Measurements from ENCODE around the gene BLOC1S4.
"Not testable (repeated sequence)": the region's sequence is repeated elsewhere in the genome, so short reads cannot be mapped to it uniquely, and the experiment has no call there.

The BLOC1S4 gene

GRCh38 chr4:6746721-6747293 lies 30.8 kb downstream of the BLOC1S4 start:
- no peak for DNase-seq

DNA sequence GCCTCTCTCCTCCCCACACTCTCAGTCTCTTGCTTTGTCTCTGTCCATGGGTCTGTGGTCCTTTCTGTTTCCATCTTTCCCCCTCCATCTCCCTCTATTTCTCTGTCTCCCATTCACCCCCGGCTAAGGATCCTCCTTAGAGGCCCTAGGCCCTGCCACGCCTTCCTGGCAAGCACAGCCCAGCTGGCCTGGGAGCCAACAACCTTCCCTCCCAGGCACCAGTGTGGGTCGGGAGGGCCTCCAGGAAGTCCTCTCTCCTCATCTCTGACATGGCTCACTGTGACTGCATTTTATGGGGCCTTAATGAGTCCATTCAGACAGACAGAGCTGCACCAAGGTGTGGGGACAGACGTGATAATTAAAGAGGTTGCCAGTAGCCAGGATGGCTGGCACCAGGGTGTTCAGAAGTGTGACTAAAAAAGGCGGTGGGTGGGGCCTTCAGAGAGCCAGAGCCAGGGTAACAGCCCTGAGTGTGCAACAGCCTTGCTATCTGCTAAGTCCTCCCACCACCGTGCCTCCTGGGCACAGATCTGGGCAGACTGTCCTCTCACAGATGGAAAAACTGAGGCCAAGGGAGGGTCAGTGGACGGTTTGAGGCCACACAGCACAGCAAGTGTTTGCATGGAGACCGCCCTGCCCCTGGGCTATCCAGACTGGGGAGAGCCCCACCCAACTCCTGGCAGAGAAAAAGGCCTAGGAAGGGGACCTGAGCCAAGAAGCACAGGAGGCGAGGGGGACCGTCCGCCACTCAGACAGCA lies 31.5 kb downstream of the BLOC1S4 start:
- DNase-seq = no peak

GRCh38 chr4:6748286-6748685 lies 32.3 kb downstream of the BLOC1S4 start:
- no peak for DNase-seq

DNA sequence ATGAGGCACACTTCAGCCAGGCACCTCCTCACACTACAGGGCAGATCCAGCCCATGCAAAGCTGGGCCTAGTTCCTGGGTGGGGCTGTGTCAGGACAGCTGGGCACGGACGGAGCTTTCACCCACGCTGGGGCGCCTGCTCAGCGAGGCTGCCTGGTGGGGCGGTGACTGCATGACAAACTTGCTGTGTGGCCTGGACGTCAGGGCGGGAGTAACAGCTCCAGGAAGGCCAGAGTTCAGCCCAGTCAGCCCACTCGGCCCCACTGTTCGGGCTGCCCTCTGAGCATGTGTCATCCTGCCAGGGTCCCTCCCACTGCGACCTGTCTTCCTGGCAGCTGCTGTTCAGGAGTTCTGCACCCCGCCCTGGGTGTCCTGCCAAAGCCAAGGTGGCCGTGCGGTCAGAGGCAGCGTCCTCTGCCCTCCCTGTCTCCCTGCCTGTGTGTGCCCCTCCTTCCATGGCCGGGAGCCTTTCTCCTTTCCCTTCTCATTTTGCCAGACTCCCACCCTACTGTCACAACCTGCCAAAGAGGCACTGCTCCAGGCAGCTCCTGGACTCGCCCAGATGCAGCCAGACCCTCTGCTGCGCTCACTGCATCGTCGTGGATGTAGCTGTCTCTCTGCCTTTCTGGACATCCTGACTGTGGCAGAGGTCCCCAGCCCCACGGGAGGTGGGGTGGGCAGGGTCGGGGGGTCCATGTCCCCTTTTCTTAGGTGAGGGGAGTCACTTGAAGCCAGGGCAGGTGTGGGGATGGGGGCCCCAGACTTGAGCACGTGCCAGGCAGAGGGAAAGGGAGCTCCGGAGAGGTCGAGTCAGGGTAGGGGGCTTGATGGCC lies 33.6 kb downstream of the BLOC1S4 start:
- DNase-seq = no peak

DNA sequence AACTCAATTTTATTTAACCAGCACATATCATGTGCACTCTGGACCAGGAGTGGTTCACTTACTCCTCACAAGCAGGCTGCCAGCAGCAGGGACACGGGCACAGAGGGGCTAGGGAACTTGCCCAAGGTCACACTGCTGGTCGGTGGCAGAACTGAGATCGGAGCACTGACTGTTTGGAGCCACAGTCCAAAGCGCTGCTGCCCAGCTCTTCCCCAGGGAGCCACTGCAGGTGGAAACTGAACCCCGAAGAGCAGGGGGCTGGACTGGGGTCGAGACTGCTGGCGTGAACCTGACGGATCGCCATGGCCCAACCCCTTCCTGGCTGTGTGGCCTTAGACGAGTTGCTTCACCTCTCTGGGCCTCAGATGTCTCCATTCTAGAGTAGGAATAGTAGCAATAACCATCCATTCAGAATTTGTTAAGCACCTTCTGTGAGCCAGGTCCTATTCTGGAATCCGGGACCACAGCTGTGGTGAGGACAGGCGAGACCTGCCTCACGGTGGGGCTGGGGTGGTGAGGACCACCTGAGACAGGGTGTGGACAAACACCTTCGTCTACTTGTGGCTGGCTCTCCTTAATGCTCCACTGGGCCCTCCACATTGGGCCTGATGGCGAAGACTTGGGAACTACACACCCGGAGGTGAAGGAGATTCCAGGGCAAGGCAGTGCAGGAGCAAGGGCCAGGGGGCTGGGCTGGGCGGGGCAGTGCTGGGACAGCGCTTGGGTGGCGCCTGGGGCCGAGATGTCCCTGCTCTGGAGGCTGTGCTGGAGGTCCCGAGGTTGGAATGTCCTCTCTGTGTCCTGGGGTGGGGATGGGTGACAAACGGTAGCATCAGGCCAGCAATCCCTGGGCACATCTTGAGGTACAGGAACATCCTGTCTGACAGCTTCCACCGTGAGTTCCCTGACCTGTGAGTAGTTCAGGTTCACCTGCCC lies 34.6 kb downstream of the BLOC1S4 start:
- DNase-seq = no peak

GRCh38 chr4:6751611-6752485 lies 35.9 kb downstream of the BLOC1S4 start:
- DNase-seq = no peak

DNA sequence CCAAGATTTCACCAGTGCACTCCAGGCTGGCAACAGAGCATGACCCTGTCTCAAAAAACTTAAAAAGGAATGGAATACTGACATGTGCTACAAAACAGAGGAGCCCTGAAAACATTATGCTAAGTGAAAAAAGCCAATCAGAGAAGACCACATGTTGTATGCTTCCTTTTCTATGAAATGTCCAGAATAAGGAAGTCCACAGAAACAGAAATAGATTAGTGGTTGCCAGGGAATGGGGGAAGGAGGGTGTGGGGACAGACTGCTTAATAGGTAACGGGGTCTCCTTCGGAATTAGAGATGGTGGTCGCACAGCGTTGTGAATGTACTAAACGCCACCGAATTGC lies 36.5 kb downstream of the BLOC1S4 start:
- DNase-seq = no peak

DNA sequence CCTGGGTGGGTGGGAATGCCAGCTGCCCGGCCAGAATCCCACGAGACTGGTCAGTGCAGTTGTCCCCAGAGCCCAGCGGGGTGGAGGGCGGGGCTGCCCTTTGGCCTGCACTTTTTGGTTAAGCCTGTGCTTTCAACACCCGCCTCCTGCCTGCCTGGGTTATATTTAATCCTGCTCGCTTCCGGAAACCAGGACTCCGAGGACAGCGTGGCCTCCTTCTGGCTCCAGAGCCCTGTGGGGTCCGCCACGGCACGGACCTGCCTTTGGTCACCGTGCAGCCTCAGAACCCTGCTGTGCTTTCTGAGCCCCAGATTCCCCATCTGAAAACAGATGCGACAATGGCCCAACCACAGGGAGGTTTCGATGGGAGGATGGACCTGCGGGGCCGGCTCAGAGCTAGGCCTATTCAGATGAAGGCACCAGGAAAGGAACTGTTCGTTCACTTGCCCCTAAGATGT lies 37.2 kb downstream of the BLOC1S4 start:
- no peak for DNase-seq

DNA sequence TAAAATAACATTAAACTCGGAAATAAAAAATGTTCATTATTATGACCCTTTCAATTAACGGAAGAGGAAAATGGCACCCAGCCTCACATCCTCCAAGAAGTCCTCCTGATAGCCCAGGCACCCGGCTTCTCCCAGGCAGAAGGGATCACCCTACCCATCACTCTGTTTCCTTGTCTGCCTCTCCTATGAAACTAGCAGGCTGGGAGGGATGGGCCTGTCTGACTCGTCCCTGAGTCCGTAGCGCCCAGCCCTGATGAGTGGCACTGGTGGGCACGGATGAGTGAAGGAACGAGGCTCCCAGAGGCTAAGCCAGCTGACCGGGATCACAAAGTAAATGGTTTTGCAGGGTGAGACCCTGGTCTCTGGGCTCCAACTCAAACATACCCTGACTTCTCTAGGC lies 37.9 kb downstream of the BLOC1S4 start:
- no peak for DNase-seq

- no peak for DNase-seq
Measured at GRCh38 chr4:6754481-6755087, 38.6 kb downstream of the BLOC1S4 start.

- DNase-seq = no peak
Measured at GRCh38 chr4:6755088-6755753, 39.2 kb downstream of the BLOC1S4 start.

GRCh38 chr4:6756345-6756744 lies 40.4 kb downstream of the BLOC1S4 start:
- DNase-seq = not testable (repeated sequence)

DNA sequence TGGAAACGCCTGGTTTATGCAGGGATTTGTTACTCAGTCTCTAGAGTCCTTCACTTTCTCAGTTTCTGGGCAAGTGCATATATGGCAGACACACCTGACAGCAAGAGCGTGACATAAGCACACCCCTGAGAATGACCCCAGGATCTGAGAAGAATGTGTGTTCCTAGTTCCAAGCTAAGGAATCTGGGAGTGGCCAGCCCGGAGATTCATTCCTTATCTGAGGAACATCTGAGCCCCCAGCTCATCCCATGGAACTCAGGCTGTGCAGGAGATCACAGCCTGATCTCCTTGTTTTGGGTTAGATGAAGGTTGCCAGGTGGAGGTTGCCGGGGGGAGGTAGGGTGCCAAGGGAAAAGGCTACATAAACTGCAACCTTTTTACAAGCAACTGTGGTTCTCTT lies 42.8 kb downstream of the BLOC1S4 start:
- no peak for DNase-seq

DNA sequence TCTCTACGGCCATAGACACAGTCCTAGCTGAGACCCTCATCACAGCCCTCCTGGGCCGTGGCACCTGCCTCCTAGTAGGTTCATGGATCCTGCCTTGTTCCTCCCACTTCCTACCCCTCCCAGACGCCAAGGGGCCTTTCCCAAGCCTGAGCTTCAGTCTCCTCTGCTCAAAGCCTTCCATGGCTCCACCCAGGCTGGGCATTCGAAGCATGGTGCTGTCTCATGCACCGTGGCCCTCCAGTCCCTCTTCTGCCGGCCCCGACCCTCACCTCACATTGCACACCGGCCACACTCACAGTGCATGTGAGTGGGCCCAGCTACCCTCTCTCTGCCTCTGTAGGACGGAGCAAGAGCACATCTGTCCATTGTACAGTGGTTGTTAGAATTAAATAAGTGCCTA lies 44.9 kb downstream of the BLOC1S4 start:
- no peak for DNase-seq

GRCh38 chr4:6761649-6762615 lies 46.0 kb downstream of the BLOC1S4 start:
- no peak for DNase-seq

DNA sequence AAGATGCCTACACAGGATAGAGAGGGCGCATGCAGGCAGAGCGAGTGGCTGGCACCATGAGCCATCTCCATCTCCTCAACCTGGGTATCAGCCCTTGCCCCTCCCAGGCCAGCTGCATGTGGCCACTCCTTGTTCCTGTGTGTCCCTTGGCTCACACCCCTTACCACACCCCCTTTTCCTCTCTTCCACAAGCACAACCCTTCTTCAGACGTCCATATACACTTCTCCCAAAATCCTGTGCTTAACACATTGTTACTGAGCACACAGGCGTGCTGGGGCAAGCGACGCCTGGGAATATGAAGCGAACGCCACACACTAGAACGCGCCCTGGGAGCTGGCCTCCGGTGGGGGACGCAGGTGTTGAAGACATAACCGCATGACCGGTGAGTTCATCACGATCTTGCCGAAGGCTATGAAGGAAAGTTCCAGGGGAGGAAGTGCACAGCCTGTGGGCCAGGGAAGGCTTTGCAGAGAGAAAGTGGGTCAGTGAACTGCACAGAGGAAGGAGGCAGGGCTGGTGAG lies 47.4 kb downstream of the BLOC1S4 start:
- DNase-seq = no peak

DNA sequence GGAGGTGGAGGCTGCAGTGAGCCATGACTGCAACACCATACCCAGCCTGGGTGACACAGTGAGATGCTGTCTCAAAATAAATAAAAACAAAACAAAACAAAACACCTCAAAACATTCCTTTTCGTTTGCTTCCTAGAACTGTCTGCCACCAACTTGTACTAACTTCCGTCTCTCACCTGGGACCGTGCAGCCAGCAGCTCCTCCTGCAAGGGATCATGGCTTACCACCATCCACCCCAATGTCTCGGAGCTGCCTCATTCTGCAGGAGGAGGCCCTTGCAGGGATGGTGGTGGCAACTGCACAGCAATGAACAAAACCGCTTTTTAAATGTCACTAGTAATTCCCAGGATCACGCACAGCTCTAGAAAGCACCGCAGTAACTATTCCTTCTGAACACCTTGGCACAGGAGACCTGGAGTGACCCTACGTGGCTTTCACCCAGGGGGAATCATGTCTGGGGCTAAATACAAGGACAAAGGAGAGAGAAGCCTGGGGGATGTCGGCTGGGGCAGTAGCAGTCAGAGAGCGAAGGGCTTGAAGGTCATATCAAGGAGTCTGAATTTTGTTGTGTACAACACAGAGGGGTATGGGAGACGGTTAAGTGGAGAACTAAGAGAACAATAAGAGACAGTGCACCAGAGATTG lies 49.1 kb downstream of the BLOC1S4 start:
- no peak for DNase-seq

- no peak for DNase-seq
Measured at GRCh38 chr4:6765703-6766102, 49.7 kb downstream of the BLOC1S4 start.

All from DMS 273 treated with DMSO at 0.1 percent for 48 hours (cell line).